HT1080 (cell line): ENCODE results near the gene CORO1C. TPM values are rescaled to one million over a fixed set of nuclear protein-coding genes. Genes with fewer than 3 reads are reported as not detected.

Experiments
- DNase-seq: peaks from one replicate; pipeline ENCODE4 v3.0.0-alpha.2; 2015; ENCODE audit warnings: low read depth
- total RNA-seq: library from RNA; depleted of rRNA; stranded (reverse); fragments of >200 nt; shearing (Covaris generic); gene quantifications from 2 replicates; pipeline ENCODE4 v1.2.3, GENCODE V29; 2014

CORO1C gene
- total RNA-seq, 1 experiment from 2014 or later, result 210 TPM

GRCh38 chr12:108649126-108649525, 82.2 kb downstream of the CORO1C start:
- DNase-seq, result peak; percentile 43

DNA sequence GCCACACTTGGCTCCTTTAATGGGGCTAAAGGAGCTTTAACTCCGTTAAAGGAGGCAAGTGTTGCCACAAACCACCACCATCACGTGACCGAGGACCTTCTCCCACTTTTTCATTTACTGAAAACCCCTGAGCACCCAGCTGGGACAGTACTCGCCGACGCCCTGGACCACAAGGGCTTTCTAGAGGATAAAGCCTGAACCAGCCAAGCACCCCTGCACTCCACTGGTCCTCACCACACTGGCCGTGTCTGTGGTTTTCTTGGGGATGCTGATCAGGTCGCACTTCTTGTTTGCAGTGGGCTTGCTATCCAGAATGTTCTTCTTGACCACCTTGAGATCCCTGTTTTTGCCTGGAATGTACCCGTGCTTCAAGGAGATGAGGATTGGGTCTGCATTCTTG, 82.9 kb downstream of the CORO1C start:
- no peak for DNase-seq

- no peak for DNase-seq
Observed at GRCh38 chr12:108647585-108648287, 83.6 kb downstream of the CORO1C start.

DNA sequence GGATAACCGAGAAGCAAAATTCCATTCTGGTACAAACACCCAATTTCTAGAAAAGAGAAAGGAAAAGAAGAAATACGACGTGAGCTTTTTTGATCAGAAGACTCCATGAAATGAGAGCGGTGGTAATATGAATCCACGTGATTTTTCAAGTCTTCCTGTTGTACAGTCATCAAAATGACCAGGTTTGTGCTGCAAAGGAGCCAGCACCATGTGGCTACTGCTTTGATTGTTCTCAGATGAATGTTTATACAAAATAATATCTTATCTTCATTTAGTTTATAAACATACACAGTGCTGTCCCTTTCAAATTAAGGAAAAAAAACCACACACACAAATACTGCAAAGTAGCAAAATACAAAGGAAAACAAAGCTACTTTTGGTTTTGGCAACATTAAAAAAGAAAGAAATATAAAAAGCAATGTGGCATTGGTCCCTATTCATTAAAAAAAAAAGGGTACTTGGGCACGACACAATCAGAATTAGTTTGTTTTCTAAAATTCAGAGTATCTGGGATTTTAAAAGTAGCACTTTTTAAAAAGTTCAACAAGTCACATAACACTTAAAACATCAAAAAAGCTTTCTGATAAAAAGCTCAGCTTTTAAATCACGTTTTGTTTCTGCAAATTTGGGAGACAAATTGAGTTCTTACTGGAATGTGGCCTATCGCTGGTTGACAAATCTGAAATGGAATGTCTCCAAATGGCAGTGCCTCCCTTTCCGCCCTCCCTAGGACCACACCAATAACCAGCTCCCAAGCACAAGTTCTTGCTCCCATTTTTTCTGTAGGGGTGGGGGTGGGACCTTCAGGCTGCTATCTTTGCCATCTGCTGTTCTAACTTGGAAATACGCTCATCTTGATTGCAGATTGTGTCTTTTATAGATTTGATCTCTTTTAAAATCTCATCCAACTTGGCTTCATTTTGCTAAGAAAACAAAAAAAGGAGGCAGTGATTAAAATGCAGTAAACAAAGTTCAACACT, 84.4 kb downstream of the CORO1C start:
- no peak for DNase-seq

DNA sequence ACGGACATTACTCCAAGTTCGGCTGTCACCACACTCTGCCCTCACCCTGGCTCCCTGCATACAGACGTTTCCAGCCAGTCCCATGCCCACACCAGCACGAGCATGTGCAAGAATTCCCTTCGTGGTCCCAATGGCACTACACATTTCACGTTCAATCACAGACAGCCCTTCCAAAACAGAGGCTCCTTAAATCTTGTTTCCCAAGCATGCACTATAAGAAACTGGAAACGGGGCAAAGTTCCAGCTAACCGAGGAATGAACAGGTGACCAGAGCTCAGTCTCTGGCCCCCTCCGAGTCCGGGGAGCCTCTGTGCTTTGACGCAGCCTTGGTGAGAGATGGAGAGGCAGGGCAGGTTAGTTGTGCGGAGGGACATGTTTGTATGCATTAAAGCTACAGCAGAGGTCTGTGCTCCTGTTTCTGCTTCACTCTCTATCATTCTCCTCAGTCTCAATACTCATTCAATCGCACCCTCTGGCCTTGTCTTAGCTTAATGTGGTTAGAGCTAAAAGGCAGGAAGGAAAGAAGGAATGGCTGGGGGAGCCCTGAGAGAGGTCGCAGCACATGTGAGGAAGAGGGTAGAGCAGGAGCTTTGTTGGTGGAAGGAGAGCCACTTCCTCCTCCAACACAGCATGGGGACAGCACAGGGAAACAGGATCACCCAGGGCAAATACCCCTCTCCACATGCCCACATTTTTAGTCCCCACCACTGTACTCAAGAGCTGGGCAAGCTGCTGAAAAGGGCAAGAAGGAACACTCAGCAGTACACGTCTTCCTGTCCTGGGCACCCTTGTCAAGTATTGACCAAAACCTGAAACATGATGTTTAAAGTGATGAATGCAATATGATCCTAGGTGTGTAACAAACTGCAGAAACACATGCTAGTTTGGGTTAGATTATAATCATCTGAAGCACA, 85.4 kb downstream of the CORO1C start:
- no peak for DNase-seq

GRCh38 chr12:108644811-108645120, 86.6 kb downstream of the CORO1C start:
- no peak for DNase-seq

DNA sequence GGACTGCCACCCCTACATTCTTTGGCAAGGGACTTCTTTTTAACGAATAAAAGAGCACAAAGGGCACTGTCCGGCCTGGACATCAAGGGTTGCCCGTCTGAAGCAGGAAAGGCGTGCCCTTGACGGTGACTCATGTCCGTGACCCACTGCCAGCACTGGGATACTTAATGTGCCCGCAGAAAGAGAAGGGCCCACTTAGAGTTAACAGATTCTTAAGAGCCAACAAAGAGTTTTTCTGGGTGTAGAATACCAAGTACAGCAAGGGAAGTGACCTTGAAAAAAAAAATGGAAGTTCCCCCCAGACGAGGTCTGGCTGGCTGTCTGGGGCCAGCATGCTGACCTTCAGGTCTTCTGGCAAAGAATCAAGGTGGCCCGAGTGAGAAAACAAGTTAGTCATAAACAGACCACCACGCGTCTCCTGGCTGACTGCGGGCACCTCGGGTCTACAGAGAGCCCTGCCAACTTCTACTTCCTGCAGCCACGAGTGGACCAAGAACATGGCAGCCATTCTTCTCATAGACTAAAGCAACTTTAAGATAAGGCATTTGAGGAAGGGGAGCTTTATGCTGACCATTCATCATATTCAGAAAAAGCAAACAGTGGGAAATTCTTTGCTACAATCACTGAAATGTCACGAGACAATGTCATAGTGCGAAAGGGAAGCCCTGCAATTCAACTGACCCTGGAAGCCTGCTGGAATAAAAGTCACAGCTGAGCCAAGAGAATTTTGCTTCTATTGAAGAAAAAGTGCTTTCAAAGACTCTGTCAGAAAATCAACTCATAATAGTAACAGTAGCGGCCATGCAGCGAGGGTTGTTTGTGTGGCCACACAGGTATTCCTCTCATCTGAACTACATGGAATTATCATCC, 87.1 kb downstream of the CORO1C start:
- DNase-seq, result peak; percentile 78

- DNase-seq, result no peak
Observed at GRCh38 chr12:108642899-108643654, 88.2 kb downstream of the CORO1C start.

GRCh38 chr12:108642269-108642870, 88.9 kb downstream of the CORO1C start:
- no peak for DNase-seq

- DNase-seq, result no peak
Observed at GRCh38 chr12:108641446-108642268, 89.7 kb downstream of the CORO1C start.

DNA sequence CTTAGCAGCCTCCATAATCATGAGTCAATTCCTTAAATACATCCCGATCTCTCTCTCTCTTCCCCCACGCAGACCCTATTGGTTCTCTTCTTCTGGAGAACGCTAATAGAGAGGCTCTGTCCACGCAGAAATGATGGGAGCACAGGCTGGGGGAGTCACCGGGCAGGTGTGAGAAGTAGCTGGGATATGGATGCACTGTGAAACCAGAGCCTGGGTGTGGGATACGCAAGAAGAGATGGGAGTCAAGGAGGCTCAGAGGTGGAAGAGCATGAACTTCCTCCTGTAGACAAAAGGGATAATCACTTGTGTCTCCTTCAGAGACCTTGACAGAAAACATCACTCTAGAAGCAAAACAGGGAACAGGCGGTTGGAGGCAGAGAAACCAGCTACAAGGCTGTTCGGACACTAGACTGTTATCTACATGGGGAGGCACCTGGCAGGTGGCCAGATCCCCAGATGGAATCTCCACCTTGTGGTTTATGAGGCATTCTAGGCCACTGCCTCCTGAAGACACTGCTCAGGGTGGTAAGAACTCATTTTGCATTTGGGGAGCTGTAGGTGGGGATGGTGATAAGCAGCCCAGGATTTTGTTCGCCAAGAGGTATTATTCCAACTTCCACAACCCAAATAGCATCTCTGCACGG, 90.4 kb downstream of the CORO1C start:
- peak; percentile 36 for DNase-seq

- no peak for DNase-seq
Observed at GRCh38 chr12:108638997-108639822, 92.1 kb downstream of the CORO1C start.

DNA sequence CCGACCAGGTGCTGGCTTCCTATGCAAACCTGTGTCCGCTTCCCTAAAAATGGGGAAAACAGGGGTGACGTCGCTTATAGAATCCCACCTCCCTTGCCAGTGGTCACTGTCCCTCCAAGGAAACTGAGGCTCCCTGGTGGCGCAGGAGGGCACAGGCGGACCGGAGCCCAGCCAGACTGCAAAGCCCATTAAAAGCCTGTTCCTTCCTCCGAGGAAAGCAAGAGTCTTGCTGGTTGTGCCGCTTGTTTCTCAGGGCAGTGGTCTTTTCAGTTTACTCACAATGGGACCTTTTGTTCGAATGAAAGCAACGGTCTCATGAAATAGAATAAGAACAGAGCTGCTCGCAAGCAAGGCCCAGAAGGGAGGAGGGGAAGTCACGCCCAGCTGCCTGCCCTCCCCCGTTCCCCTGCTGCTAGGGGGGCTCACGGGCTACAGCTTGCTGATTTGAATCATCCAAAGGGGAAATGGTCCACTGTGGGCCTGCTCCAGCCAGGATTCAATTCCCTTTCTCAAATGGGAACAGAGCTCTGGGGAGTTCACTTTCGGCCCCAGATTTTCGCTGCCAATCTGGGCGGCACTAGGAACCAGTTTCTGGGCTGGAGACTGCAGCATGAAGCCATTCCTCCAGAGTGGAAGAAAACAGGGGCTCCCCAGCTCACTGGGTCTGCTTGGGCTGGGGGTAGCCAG, 93.0 kb downstream of the CORO1C start:
- no peak for DNase-seq

DNA sequence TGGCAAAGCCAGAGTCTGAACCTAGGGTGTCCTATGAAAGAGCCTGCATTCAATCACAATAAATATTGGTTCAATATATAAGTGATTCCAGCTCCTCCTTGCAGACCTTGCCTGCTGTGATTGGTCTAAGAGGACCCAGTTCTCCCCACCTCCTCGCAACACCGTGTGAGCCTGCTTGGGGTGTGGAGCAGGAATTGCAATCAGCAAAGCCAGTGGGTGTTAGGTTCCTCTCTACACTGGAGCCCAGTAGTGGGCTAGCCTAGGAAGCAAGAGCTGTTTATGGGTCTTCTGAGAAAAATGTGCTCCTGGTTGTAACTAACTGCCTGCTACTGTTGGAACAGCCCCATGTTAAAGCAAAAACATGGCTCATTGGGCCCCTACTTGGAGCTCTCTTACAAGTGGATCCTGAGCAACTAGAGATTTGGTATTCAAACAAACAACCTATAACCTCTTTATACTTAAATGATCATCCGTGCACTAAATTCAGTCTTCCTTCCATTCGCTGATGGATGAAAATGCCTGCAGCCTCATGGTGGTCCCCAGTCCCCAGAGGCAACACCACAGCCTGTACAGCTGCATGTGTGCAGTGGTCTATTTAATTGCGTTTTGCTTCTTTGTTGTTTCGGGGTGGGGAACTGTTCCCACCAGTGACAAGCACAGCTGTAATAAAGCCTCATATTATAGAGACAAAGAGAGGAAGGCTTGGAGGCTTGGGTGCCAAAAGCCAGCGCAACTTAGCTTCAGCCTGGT, 93.9 kb downstream of the CORO1C start:
- DNase-seq, result no peak

- DNase-seq, result no peak
Observed at GRCh38 chr12:108635997-108636808, 95.1 kb downstream of the CORO1C start.
